GM12864 (cell line): ENCODE results near the gene SMG1.

Experiments used
- DNase-seq: peaks from one replicate; pipeline ENCODE4 v3.0.0-alpha.2; 2011; ENCODE audit warnings: low read depth
- H3K4me3 ChIP-seq: 2 replicates; pipeline ENCODE4 v1.5.1; 2011; ENCODE audit warnings: mild to moderate bottlenecking, low read depth, low read length, control low read depth
- CTCF ChIP-seq: IDR thresholded peaks from 2 replicates; pipeline ENCODE4 v1.5.1; 2011; ENCODE audit warnings: low read depth, mild to moderate bottlenecking, moderate library complexity, low read length, control low read depth, inconsistent platforms; ENCODE audit errors: missing control alignments

Gene SMG1

GRCh38 chr16:18841833-18842525 is 84.2 kb downstream of the SMG1 start:
- TF ChIP-seq CTCF, result no peak
- no peak for DNase-seq
- no peak overlapping the region for H3K4me3 ChIP-seq

- no peak overlapping the region for H3K4me3 ChIP-seq
- no peak for TF ChIP-seq CTCF
- DNase-seq, result no peak
Observed at GRCh38 chr16:18839555-18839954, 86.7 kb downstream of the SMG1 start.

- no peak for TF ChIP-seq CTCF
- no peak overlapping the region for H3K4me3 ChIP-seq
- no peak for DNase-seq
Observed at GRCh38 chr16:18836702-18837101, 89.5 kb downstream of the SMG1 start.

- no peak for TF ChIP-seq CTCF
- DNase-seq, result no peak
Observed at GRCh38 chr16:18834864-18835263, 91.3 kb downstream of the SMG1 start.

GRCh38 chr16:18833707-18834505 is 92.3 kb downstream of the SMG1 start:
- H3K4me3 ChIP-seq, result no peak overlapping the region
- no peak for DNase-seq
- TF ChIP-seq CTCF, result no peak

More at GRCh38 chr16:18834864-18835263, 91.3 kb downstream of the SMG1 start:
- no peak overlapping the region for H3K4me3 ChIP-seq

- H3K4me3 ChIP-seq, result no peak overlapping the region
- no peak for DNase-seq
- TF ChIP-seq CTCF, result no peak
Observed at GRCh38 chr16:18832613-18833012, 93.6 kb downstream of the SMG1 start.
